Gastrocnemius medialis (tissue), 4 donors: ENCODE data around the gene PINK1. TPM values are rescaled to one million over a fixed set of nuclear protein-coding genes. Genes with fewer than 3 reads are reported as not detected.

Source experiments
- ATAC-seq, 2 donors: fragments of 150-250 bp; one replicate each; pipeline ENCODE4 v1.9.1; 2016
- DNase-seq, 2 donors: peaks; one replicate each; pipeline ENCODE4 v3.0.0-alpha.2; 2019
- H3K27ac ChIP-seq, 4 donors: fragments of 200-600 bp; sonication (generic); 1 replicate in 1 of 4; 2 replicates in 3 of 4; pipeline ENCODE4 v1.5.1; 2016 to 2018; ENCODE audit warnings: mild to moderate bottlenecking in 2 of 4, moderate library complexity in 1 of 4
- H3K27me3 ChIP-seq, 3 donors: fragments of 200-600 bp; sonication (generic) in 2 of 3; 1 replicate in 1 of 3; 2 replicates in 2 of 3; pipeline versions ENCODE4 v1.5.1 to v1.6.0; 2016 to 2019; ENCODE audit warnings: mild to moderate bottlenecking in 1 of 3, moderate library complexity in 1 of 3
- H3K36me3 ChIP-seq, 2 donors: fragments of 200-600 bp; sonication (generic) in 1 of 2; one replicate each; pipeline ENCODE4 v1.5.1; 2017 to 2018
- H3K4me1 ChIP-seq, 2 donors: fragments of 200-600 bp; sonication (generic) in 1 of 2; one replicate each; pipeline ENCODE4 v1.5.1; 2016 to 2017; ENCODE audit warnings: mild to moderate bottlenecking in 2 of 2
- H3K4me3 ChIP-seq, 4 donors: fragments of 200-600 bp; sonication (generic) in 3 of 4; 1 replicate in 1 of 4; 2 replicates in 3 of 4; pipeline ENCODE4 v1.5.1; 2016 to 2019; ENCODE audit warnings: mild to moderate bottlenecking in 2 of 4
- H3K9me3 ChIP-seq, 3 donors: fragments of 200-600 bp; sonication (generic) in 2 of 3; 1 replicate in 1 of 3; 2 replicates in 2 of 3; pipeline ENCODE4 v1.5.1; 2016 to 2019
- CTCF ChIP-seq, 5 experiments: fragments of 450-650 bp in 3 of 5; fragments of 200-600 bp in 2 of 5; sonication (generic) in 2 of 5; IDR thresholded peaks in 4 of 5; conservative IDR thresholded peaks in 1 of 5; 1 replicate in 4 of 5; 2 replicates in 1 of 5; pipeline ENCODE4 v1.5.1; 2016 to 2019; ENCODE audit warnings: antibody characterized with exemption in 5 of 5, mild to moderate bottlenecking in 3 of 5, moderate library complexity in 3 of 5
- POLR2A ChIP-seq, 2 donors: fragments of 450-650 bp; IDR thresholded peaks; one replicate each; pipeline ENCODE4 v1.6.1; 2017; ENCODE audit warnings: antibody characterized with exemption in 2 of 2, mild to moderate bottlenecking in 2 of 2, moderate library complexity in 2 of 2
- in situ Hi-C, 4 donors: fragments of 200-750 bp; cut with MboI; loops; one replicate each; pipeline versions ENCODE4 v1.15.0 to v1.8.0; 2017; ENCODE audit warnings: low sequenced_read_pairs in 4 of 4
- intact Hi-C: fragments of 100-400 bp; cut with DNase I; formaldehyde crosslinking; loops from one replicate; pipeline ENCODE4 v1.15.1; 2023; ENCODE audit warnings: low total_unique reads
- total RNA-seq, 4 donors: library from RNA; depleted of rRNA; stranded (reverse); fragments of >200 nt; gene quantifications; one replicate each; pipeline versions ENCODE4 v1.1.0 to v1.2.3, GENCODE V29; 2016

PINK1 gene
- total RNA-seq, 4 donors from 2014 or later = 376 to 478 (median 414) TPM

DNA sequence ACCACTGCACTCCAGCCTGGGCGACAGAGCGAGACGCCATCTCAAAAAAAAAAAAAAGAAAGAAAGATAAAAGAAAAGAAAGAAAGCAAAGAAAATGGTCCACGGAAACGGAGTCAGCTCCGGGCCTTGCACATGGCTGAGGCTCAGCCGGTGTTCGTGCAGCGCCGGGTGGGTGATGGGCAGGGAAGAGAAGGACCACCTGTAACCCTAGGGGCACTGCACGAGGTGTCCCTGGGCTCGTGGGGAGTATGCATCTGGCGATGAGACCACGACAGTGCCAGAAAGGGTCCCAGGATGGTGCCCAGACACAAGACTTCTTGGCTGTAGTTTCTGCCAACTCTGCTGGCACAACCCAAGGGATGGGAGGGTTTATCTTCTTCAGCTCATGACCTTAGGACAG is 38.5 kb upstream of the PINK1 start:
- Histone ChIP-seq H3K27me3 (peaks cover 3 to 10% (median 6%) of the 10 kb centered on the region in 3 donors), H3K4me3 (no peak overlapping the region), H3K9me3 (no peaks in the 10 kb centered on the region), H3K36me3 (no peaks in the 10 kb centered on the region), H3K4me1 (no peaks in the 10 kb centered on the region), H3K27ac (no peak overlapping the region)
- intact Hi-C loops (no loop called here), in situ Hi-C loops (no loop called here)
- no peak for DNase-seq
- TF ChIP-seq POLR2A (IDR thresholded peaks at IDR 0.05) (no peak), CTCF (IDR thresholded peaks at IDR 0.05 in 4 of 5, conservative IDR thresholded peaks at IDR 0.05 in 1 of 5) (no peak)
- no peak for ATAC-seq

GRCh38 chr1:20596106-20596505 is 37.2 kb upstream of the PINK1 start:
- Histone ChIP-seq H3K9me3 (no peaks in the 10 kb centered on the region), H3K27ac (no peak overlapping the region), H3K27me3 (peaks cover 0 to 1% (median 0%) of the 10 kb centered on the region in 3 donors), H3K36me3 (no peaks in the 10 kb centered on the region), H3K4me1 (no peaks in the 10 kb centered on the region), H3K4me3 (no peak overlapping the region)
- DNase-seq = no peak
- no peak for ATAC-seq
- in situ Hi-C loops (no loop called here), intact Hi-C loops (no loop called here)
- TF ChIP-seq CTCF (IDR thresholded peaks at IDR 0.05 in 4 of 5, conservative IDR thresholded peaks at IDR 0.05 in 1 of 5) = no peak
- no peak for TF ChIP-seq POLR2A (IDR thresholded peaks at IDR 0.05)

DNA sequence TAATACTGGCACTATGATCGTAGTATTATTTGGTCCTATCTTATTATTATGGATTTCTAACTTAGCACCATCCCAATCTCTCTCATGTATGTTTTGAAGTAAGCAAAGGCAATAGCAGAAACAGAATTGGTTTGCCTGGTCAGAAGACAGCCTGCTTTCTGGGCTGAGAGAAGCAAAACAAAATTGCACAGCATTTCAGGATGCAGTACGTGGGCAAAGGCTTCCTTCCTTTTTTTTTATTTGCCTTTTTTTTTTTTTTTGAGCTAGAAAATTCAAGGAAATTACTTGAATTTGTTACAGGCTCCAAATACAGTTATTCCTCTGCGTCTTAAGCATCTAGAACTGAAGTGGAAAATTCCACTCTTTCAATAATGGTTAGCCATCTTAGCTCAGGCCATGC is 35.6 kb upstream of the PINK1 start:
- H3K27me3 ChIP-seq = no peaks in the 10 kb centered on the region
- intact Hi-C loops = no loop called here
- no peaks in the 10 kb centered on the region for H3K36me3 ChIP-seq
- no peak overlapping the region for H3K4me3 ChIP-seq
- DNase-seq = no peak
- H3K9me3 ChIP-seq = no peaks in the 10 kb centered on the region
- ATAC-seq = peak in 1 of 2 donors; percentile 8
- TF ChIP-seq POLR2A (IDR thresholded peaks at IDR 0.05) (no peak), CTCF (IDR thresholded peaks at IDR 0.05 in 4 of 5, conservative IDR thresholded peaks at IDR 0.05 in 1 of 5) (no peak)
- H3K27ac ChIP-seq = peak overlapping the region in 2 of 4 donors; percentile 51 to 52
- H3K4me1 ChIP-seq = no peaks in the 10 kb centered on the region
- in situ Hi-C loops = no loop called here

- H3K27ac ChIP-seq = no peak overlapping the region
- DNase-seq (no peak), ATAC-seq (no peak)
- no peaks in the 10 kb centered on the region for H3K9me3 ChIP-seq
- TF ChIP-seq POLR2A (IDR thresholded peaks at IDR 0.05) (no peak), CTCF (IDR thresholded peaks at IDR 0.05 in 4 of 5, conservative IDR thresholded peaks at IDR 0.05 in 1 of 5) (no peak)
- H3K27me3 ChIP-seq = no peaks in the 10 kb centered on the region
- H3K4me1 ChIP-seq = no peaks in the 10 kb centered on the region
- in situ Hi-C loops (no loop called here), intact Hi-C loops (no loop called here)
- no peaks in the 10 kb centered on the region for H3K36me3 ChIP-seq
- no peak overlapping the region for H3K4me3 ChIP-seq
Observed at GRCh38 chr1:20600156-20600555, 33.1 kb upstream of the PINK1 start.

DNA sequence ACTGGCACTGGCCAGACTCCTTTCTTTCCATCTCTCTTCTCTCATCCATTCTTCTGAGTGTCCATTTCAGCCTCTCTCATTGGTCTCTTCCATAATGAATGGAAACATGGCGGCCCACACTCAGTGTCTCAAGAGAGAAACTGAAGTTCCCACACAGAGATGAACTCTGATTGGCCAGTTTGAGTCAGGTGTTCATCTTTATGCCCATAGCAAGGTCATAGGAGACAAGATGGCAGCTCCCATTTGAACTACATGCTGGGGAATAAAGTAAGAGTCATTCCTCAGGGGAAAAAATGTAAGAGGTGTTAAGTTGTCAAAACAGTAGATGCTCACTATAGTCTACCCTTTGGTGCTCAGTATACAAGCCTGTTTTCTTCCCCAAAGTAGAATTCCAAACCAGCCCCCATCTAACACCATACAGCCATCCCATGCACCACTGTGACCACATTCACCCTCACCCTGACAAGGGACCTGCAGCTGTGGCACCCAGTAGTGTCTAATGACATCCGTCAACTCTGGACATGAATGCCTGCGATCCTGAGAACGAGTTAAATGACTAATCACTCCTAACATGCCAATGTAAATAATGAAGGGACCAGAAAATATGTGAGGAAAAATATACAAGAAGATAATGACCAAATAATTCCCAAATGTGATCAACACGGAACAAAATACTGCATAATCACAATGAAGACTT is 32.0 kb upstream of the PINK1 start:
- in situ Hi-C loops (no loop called here), intact Hi-C loops (no loop called here)
- TF ChIP-seq CTCF (IDR thresholded peaks at IDR 0.05 in 4 of 5, conservative IDR thresholded peaks at IDR 0.05 in 1 of 5) = no peak
- TF ChIP-seq POLR2A (IDR thresholded peaks at IDR 0.05) = no peak
- H3K4me3 ChIP-seq = no peak overlapping the region
- ATAC-seq (no peak), DNase-seq (no peak)
- H3K4me1 ChIP-seq = no peaks in the 10 kb centered on the region
- no peaks in the 10 kb centered on the region for H3K27me3 ChIP-seq
- H3K9me3 ChIP-seq = no peaks in the 10 kb centered on the region
- no peaks in the 10 kb centered on the region for H3K36me3 ChIP-seq
- no peak overlapping the region for H3K27ac ChIP-seq
